ENCODE data around the gene NUP205.

The NUP205 gene

DNA sequence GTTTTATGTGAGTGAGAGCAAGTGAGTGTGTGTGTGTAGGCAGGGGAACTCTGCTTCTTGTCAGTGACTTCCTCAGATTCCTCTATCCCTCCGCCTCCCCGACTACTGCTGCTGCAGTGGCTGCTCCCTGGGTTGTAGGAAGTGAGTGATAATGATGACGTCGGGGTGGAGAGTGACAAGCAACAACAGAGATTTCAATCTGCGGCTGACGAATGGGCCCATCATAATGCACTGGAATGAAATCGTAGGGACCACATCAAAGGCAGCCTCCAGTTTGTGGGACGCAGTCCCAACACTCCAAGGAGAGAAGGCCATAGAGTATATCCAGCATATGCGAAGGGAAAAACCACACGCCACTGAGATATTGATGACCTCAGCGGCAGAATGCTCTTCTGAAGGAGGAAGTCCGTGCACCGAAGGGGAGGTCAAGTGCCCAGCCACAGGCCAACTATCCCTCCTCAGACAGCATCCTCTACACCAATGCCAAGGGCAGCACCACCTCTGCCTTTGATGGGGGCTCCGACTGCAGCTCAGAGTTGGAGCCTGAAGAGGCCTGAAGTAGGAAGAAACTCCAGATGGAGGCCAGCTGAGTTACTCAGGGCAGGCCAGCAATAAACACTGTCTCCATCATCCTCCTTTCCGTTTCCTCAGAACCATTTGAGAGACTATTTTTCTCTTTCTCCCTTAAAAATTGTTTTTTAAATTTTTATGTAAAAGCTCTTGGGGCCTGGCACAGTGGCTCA is 93.3 kb downstream of the NUP205 start:
- no peaks in the 10 kb centered on the region for H3K4me1 ChIP-seq (ENCODE audit: insufficient read depth, poor library complexity, severe bottlenecking)
- no peak for DNase-seq (ENCODE audit: low spot score)
- H3K27ac ChIP-seq (ENCODE audit: poor library complexity, severe bottlenecking) = no peak overlapping the region
- H3K4me3 ChIP-seq (ENCODE audit: severe bottlenecking) = no peak overlapping the region
- H3K27me3 ChIP-seq (ENCODE audit: insufficient read depth, poor library complexity, severe bottlenecking) = no peaks in the 10 kb centered on the region
- no peak for TF ChIP-seq CTCF (IDR thresholded peaks at IDR 0.05; ENCODE audit: poor library complexity, severe bottlenecking)
- no peaks in the 10 kb centered on the region for H3K9me3 ChIP-seq (ENCODE audit: severe bottlenecking)
- 0 out of 3 replicates have a peak, but pooled peaks have one; percentile 12 for ATAC-seq (ENCODE audit: low read depth)
- peaks cover 37% of the 10 kb centered on the region for H3K36me3 ChIP-seq (ENCODE audit: low read depth)

DNA sequence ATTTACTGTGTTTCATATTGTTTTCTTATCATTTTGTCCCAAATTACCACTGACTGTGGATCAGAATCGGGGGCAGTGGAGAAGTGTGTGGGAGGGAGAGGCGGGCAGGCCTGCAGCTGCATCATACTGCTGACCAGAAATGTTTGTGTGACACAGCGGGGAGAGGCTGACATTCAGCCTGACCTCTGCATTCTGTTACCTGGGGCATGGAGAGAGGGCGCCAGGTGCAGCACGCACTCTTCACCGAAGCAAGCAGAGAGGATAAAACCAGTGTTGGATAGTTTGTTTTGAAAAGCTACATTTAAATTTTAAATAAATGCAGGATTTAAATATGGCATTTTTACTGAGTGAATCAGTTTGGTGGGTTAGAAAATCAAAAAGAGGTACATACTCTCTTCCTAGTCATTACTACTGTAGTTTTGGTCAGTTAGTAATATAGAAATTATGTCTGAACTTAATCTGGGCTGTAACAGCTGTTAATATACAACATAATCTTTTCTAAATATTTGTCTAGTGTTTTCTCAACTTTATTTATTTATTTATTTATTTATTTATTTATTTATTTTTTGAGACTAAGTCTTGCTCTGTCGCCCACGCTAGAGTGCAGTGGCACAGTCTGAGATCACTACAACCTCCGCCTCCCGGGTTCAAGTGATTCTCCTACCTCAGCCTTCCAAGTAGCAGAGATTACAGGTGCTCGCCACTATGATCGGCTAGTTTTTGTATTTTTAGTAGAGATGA is 95.8 kb downstream of the NUP205 start:
- ATAC-seq (ENCODE audit: low read depth) (no peak), DNase-seq (ENCODE audit: low spot score) (no peak)
- peaks cover 12% of the 10 kb centered on the region for H3K36me3 ChIP-seq (ENCODE audit: low read depth)
- H3K27me3 ChIP-seq (ENCODE audit: insufficient read depth, poor library complexity, severe bottlenecking) = no peaks in the 10 kb centered on the region
- no peak overlapping the region for H3K27ac ChIP-seq (ENCODE audit: poor library complexity, severe bottlenecking)
- H3K9me3 ChIP-seq (ENCODE audit: severe bottlenecking) = no peaks in the 10 kb centered on the region
- no peak overlapping the region for H3K4me3 ChIP-seq (ENCODE audit: severe bottlenecking)
- no peak for TF ChIP-seq CTCF (IDR thresholded peaks at IDR 0.05; ENCODE audit: poor library complexity, severe bottlenecking)
- no peaks in the 10 kb centered on the region for H3K4me1 ChIP-seq (ENCODE audit: insufficient read depth, poor library complexity, severe bottlenecking)

- Histone ChIP-seq H3K27me3 (ENCODE audit: insufficient read depth, poor library complexity, severe bottlenecking) (no peaks in the 10 kb centered on the region), H3K36me3 (ENCODE audit: low read depth) (no peaks in the 10 kb centered on the region), H3K27ac (ENCODE audit: poor library complexity, severe bottlenecking) (no peak overlapping the region), H3K4me1 (ENCODE audit: insufficient read depth, poor library complexity, severe bottlenecking) (peaks cover 3% of the 10 kb centered on the region), H3K4me3 (ENCODE audit: severe bottlenecking) (no peak overlapping the region), H3K9me3 (ENCODE audit: severe bottlenecking) (no peaks in the 10 kb centered on the region)
- ATAC-seq (ENCODE audit: low read depth) = no peak
- no peak for TF ChIP-seq CTCF (IDR thresholded peaks at IDR 0.05; ENCODE audit: poor library complexity, severe bottlenecking)
- no peak for DNase-seq (ENCODE audit: low spot score)
Measured at GRCh38 chr7:135658564-135658963, 100.8 kb downstream of the NUP205 start.

DNA sequence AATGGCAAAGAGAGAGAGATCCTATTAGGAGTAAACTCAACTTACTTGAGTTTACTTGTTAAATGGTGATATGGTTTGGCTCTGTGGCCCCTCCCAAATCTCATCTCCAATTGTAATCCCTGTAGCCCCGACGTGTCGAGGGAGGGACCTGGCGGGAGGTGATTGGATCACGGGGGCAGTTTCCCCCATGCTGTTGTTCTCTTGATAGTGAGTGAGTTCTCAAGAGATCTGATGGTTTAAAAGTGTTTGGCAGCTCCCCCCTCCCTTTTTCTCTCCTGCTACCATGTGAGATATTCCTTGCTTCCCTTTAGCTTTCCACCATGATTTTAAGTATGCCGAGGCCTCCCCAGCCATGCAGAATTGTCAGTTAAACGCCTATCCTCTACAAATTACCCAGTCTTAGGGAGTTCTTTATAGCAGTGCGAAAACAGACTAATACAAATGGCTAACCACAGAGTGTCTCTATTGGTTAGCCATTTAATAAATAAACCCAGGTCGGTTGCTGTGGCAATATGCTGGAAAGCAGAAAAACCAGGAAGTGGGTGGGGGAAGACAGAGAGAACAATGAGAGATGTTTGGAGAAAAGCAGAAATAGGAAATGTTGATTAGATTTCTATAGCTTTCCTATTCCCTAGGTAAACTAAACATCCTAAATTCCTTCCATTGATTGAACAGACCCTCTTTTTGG is 101.6 kb downstream of the NUP205 start:
- Histone ChIP-seq H3K4me3 (ENCODE audit: severe bottlenecking) (no peak overlapping the region), H3K27me3 (ENCODE audit: insufficient read depth, poor library complexity, severe bottlenecking) (no peaks in the 10 kb centered on the region), H3K27ac (ENCODE audit: poor library complexity, severe bottlenecking) (no peak overlapping the region), H3K36me3 (ENCODE audit: low read depth) (no peaks in the 10 kb centered on the region), H3K9me3 (ENCODE audit: severe bottlenecking) (no peaks in the 10 kb centered on the region), H3K4me1 (ENCODE audit: insufficient read depth, poor library complexity, severe bottlenecking) (peaks cover 7% of the 10 kb centered on the region)
- TF ChIP-seq CTCF (IDR thresholded peaks at IDR 0.05; ENCODE audit: poor library complexity, severe bottlenecking) = no peak
- ATAC-seq (ENCODE audit: low read depth) (no peak), DNase-seq (ENCODE audit: low spot score) (no peak)
